NCI-H1417 treated with DMSO at 0.1 percent for 48 hours (cell line): ENCODE results near the gene BCAS4.

Experiments
- DNase-seq: peaks from one replicate; lab custom pipeline; 2025; lab: John Stamatoyannopoulos, UW

Gene BCAS4

DNA sequence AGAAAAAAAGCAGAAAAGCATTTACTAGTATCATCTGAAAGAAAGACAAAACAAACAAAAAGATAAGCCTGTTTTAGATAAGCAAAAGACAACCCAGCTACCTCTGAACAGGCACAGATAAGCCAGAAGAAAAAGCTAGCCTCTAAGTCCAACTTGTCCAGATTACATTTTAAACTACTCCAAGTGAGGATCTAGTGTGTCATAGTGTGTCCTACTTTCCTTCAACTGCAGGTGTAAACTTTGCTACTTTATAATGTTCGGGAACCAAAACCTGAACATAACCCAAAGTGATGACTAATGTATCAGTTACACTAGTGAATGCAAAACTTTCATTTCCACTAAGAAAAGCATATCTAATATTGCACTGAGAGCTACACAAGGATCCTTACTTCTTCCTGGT, 116.9 kb downstream of the BCAS4 start:
- DNase-seq: no peak

DNA sequence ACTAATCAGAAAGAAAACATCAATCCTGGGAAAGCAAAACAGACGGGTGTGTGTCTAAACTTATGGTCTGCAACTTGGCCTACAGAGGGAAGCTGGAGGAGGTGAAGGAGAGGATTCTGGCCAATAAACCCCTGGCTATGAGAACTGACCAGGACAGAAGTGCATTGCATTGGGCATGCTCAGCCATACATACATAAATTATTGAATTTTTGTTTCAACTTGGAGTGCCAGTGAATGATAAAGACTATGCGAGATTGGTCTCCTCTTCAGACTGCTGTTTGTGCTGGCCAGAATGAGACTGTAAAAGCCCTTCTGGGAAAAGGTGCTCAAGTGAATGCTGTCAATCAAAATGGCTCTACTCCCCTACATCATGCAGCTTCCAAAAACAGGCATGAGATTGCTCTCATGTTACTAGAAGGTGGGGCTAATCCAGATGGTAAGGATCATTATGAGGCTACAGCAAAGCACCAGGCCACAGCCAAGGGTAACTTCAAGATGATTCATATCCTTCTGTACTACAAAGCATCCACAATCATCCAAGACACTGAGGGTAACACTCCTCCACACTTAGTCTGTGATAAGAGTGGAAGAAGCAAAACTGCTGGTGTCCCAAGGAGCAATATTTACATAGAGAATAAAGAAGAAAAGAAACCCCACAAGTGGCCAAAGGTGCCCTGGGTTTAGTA, 119.0 kb downstream of the BCAS4 start:
- no peak for DNase-seq

DNA sequence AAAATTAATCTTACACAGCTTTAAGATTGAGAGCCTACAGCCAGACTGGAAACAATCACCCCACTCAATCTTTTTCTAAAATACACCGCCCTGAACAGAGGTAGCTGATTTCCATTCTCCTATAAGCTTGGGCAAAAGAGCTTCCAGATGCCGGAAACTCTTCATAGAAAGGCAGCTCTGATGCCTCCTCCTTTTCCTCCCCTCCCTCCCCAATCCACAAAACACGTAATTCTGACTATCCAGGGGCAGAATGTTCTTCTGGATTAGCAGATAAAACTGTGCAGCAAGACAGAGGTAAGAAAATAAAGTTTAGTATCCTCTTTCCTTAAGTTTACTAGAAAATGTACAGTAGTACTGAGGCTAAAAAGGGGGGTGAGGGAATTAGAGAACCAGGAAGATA, 120.6 kb downstream of the BCAS4 start:
- DNase-seq: no peak

DNA sequence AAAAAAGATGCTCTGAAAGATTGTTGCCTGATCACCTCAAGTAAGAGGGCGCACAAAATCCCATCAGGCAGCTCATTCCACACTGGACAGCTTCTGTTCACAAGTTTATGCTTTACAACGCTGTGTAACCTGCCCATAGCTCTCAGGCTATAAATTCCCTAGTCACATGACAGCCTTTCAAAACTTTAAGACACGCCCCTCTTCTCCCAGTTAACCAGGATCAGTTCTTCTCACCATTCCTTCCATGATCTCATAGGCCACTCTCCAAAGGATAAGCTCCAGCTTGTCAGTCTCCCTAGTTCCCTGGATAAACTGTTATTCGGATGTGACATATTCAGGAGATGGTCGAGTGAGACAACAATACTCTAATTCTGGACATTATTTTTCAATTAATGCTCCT, 121.4 kb downstream of the BCAS4 start:
- no peak for DNase-seq

DNA sequence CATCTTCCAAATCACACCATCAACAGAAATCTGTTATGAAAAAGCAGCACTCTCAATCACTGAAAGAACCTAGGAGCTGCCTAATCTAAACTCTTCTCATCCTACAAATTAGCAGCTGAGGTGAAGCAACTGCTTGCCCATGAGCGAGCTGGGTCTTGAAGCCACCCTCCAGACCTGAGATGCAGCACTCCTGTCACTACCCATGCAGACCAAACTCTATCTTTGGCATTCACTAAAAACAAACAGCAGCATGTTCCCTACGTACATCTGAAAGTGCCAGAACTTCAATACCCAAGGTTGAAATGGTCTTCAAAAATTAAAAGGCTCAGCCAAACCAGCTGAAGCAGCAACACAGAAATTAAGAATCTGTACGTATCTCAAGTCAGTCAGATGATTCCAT, 122.1 kb downstream of the BCAS4 start:
- no peak for DNase-seq

DNA sequence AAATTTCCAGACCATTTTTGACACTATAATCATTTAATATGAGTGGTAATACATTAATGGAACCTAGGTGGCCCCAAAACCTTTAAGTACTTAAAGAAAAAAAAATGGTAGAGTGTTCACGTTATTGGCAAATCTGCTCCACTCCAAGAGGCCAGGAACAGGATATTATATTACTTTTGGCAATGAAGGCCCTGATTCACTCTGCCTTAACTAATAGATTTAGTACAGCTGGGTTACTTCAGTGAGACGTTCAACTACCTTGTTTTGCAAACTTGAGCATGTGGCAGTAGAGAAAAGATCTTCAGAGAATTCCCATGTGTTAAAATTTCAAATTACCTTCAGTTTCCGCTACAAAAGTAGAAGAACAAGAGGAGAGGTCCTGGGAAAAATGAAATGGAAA, 123.5 kb downstream of the BCAS4 start:
- DNase-seq: no peak

DNA sequence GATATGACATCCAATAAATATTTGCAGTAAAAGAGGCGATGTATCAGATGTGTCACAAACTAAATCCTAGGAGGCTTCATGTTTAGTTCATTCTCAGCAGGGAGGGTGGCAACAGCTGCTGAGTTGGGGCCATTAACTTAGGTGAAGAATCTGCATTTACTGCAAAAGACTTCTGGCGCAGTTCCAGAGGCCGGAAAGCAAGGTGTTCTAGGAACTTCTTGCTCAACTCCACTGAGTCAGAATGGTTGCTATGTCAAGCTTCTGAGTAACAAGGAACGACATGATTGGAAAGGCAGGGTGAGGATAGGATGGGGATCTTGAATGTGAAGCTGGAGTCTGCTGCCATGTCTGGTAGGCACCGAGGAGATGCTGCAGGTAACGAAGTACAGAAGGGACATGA, 124.7 kb downstream of the BCAS4 start:
- DNase-seq: no peak

DNA sequence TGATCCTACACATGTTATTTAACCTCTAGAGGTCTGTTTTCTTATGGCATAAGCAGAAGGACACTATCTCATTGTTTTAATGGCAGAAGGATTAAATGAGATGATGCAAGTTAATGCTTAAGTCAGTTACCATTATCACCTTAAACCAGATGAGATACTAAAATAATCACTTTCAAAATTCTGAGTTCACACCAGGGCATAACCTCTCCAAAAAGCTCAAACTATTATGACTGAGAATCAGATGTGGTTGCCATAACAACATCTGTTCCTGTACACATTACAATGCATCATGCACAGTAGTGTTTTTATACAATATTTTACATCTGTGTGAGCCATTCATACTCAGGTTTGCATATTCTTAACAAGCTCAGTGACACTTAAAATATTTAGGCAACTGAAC, 126.1 kb downstream of the BCAS4 start:
- no peak for DNase-seq

DNA sequence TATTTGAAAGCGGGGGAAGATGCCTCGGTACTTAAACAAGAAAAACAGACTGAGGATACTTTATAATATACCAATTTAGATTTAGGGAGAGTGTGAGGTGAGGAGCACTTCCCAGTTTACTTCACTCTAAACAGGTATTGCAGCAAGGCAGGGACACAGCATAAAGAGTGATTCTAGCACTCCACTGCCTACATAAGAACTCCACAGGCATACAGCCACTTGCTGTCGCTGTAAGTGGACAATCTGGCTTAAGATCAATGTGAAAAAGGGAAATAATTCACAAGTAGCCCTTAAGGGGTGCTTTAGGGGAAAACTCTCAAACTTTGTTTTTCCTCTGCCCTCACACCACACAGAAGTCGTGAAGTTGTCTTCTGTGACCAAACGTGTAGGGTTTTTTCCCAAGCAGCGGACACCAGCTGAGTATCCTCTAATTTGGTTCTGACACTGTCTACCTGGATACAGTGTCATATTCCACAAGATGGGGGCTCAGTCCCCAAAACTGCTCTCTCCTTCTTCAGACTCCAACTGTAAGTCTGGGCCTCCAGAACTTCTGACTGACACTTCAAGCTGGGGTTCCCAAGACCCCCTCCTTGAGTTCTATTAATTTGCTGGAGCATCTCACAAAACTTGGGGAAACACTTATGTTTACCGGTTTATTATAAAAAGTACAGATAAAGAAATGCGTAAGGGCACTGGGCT, 127.1 kb downstream of the BCAS4 start:
- no peak for DNase-seq

DNA sequence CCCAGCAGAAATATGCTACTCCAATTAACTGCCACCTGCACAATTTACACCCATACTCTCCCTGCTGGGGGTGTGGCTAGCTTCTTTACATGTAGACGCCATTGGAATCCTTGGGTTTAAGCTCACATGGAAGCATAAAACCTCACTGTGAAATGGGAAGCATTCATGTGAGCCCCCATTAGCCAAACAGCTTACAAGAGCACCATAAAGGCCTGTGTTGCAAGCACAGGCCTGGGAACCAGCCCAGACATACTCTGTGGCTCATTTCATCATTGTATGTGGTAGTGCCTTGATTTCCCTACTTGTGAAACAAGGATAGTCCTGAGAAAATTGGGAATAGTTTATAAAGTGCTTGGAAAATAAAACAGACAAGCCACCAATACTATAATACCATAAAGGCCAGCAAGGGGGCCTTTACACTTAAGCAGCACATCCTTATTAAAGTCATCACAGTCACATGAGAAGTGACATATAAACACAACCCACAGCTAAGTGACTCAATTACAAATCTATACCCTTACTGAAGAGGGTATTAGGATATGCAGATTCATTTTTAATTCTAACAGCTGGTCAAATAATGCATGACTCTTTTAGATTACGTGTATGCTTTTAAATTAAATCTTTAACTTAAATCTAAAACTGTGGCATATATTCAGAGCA, 129.5 kb downstream of the BCAS4 start:
- no peak for DNase-seq

DNA sequence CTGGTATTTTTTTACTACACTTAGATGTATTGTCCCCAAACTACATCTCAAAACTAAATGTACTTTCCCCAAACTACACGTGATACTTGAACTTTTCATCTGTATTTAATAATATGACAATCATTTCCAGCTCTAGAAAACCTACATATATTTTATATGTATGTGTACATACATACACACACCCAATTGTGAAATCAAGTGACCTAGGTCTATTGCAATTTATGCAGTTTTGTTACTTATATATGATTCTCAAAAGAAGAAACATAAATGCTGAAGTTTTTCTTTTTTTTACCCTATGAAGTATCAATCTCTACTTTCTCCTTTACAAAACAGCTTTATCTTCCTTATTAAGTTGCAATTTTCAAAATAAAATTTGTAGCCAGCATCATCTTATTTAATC, 131.7 kb downstream of the BCAS4 start:
- no peak for DNase-seq
